D721Med (cell line): ENCODE results near the gene GNAQ.

Source experiments
- DNase-seq: peaks from one replicate; pipeline ENCODE4 v3.0.0; 2011; ENCODE audit warnings: low spot score; ENCODE audit not compliant: insufficient read length
- FAIRE-seq: peaks from 2 replicates; lab custom pipeline; 2011; peaks lifted over from hg19 to GRCh38; lab: Jason Lieb, UNC
- TF ChIP-seq, protein P1 (sequence below): IDR thresholded peaks from 2 replicates; pipeline ENCODE4 v1.5.1; 2012; ENCODE audit warnings: mild to moderate bottlenecking, control low read depth; ENCODE audit not compliant: insufficient read depth; ENCODE audit errors: missing control alignments

Gene GNAQ

DNA sequence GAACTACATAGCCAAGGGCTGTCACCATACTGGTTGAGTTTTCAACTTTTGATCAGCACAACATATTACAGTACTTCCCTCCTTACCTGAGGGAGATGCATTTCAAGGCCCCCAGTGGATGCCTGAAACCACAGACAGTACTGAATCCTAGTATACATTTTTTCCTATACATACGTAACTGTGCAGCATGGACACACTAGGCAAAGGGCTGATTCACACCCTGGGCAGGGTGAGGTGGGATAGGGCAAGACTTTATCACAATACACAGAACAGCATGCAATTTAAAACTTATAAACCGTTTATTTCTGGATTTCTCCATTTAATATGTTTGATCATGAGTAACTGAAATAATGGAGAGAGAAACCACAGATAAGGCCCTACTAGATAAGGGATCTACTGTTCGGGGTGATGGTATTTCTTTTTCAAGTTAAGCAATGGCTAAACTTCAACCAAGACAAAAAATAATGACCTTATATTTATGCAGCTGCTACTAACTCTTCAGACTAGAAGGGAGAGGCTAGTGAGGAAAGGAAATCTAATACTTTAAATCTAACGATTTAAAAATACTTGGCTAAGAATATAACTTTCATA lies 196.6 kb downstream of the GNAQ start:
- TF ChIP-seq, protein P1, sequence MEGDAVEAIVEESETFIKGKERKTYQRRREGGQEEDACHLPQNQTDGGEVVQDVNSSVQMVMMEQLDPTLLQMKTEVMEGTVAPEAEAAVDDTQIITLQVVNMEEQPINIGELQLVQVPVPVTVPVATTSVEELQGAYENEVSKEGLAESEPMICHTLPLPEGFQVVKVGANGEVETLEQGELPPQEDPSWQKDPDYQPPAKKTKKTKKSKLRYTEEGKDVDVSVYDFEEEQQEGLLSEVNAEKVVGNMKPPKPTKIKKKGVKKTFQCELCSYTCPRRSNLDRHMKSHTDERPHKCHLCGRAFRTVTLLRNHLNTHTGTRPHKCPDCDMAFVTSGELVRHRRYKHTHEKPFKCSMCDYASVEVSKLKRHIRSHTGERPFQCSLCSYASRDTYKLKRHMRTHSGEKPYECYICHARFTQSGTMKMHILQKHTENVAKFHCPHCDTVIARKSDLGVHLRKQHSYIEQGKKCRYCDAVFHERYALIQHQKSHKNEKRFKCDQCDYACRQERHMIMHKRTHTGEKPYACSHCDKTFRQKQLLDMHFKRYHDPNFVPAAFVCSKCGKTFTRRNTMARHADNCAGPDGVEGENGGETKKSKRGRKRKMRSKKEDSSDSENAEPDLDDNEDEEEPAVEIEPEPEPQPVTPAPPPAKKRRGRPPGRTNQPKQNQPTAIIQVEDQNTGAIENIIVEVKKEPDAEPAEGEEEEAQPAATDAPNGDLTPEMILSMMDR: no peak
- DNase-seq (no peak), FAIRE-seq (no peak)

DNA sequence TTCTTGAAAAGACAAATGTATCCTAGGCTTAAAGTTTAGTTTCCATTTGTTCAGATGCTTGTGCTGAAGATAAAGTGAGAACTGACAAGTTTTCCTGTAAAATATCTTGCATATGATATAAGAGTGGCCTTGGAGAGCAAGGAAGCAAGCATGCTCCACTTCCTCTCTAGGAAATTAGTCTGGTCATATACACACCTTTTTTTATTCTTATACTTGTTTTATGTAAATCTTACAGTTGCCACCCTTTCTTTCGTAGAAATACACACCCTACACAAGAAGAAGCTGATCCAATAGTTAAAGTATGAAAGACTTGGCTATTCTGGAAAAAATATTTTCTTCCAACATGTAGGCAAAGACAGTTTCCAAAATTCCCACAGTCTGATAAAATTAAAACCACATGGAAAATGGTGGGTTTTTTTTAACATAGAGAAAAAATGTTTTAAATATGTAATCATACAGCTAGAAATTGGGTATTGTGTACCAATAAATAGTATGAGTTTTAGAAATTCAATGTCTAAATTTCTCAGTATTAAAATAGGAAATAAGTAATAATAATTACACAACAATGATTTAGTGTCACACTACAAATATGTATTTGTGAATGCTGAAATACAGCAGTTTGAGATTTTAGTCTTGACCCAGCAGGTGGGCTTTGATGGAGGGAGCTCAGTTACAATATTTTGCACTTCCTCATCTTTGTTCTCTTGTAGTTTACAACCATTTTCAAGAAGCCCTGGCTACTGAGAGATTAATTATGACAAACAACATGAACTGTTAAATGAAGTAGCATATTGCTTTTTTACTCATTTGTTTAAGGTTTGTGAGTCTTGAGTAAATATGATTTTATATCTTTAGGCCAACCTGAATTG lies 197.8 kb downstream of the GNAQ start:
- no peak for FAIRE-seq
- DNase-seq: no peak
- TF ChIP-seq, protein P1: no peak

DNA sequence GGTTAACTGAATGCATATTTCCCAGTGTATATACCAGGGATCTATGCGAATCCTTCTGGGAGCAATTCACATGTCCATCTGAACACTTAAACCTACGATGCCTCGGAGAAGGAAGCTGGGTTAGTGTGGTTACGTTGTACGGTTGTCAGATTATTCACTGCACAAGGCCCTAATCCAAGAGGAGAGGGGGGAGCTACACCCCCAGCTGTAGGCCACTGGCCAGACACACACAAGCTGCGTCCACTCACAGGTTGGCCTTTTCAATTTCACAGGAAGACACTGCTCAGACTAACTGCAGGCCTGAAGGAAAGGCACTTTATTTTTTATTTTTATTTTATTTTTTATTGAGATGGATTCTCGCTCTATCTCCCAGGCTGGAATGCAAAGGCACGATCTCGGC lies 199.0 kb downstream of the GNAQ start:
- TF ChIP-seq, protein P1: no peak
- DNase-seq: no peak
- no peak for FAIRE-seq

DNA sequence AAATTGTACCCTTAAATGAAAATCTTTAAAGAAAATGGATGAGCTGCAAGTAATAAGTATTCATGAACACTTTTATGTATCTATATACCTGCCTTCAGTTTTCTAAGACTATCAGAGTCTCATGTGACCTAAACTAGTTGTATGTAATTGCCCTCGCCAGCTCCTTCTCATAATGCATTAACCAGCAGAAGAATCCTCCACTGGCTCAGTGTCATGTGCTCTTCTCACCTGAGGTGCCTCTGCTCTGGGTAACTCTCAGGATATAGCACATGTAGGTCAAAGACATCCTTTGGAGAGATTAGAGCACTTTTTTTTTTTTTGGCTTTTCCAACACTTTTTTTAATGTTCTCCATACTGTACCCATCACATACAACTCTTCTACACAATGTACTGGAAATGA lies 199.8 kb downstream of the GNAQ start:
- FAIRE-seq (no peak), DNase-seq (no peak)
- TF ChIP-seq, protein P1: no peak

DNA sequence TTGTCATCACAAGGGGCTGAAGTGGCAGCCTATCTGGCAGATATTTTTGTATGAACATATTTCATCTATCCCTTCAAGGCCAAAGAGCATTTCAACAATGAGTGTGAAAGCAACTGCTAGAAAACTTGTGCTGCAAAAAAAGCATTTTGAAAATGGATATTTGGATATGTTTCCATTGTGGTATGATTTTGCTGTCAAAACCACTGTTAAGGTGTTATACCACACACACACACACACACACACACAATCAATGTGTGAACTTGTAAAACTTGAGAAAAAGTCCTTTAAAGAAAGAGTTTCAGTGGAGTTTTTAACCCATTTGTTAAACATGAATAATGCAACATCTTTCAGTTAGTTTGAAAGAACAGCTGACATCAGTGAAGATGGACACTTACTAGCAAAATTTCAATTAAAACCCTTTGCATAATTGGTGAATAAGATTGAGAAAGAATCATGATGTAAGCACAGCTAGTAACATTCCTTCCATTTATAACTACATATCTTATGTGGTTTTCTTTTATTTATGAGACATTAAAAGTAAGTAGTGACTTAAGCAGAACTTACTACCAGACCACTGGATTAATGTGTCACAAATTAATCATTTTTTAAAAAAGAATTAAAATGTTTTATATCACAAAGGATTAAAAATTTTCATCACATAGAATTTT lies 200.9 kb downstream of the GNAQ start:
- FAIRE-seq: no peak
- TF ChIP-seq, protein P1: no peak
- DNase-seq: no peak

DNA sequence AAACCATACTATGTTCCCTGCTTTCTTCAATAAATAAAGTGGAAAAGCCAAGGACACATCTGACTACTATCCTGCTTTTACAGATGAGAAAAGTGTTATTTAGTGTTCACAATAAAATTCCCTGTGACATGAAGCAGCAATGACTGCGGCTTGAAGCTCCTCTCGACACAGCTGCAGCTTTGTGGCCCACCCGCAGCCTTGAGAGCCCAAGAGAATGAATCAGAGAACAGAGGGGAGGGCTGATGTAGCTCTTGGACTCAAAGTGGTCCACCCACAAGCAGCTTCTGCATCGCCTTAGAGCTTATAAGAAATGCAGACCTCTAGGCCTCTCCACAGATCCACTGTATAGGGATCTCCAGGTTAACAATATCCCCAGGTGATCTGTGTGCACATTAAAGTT lies 202.2 kb downstream of the GNAQ start:
- TF ChIP-seq, protein P1: no peak
- DNase-seq: no peak
- no peak for FAIRE-seq
